ENCODE results near the gene CHST1. TPM values are rescaled to one million over a fixed set of nuclear protein-coding genes. Genes with fewer than 3 reads are reported as not detected.
A peak's percentile ranks its signal among the peaks of the same experiment; 100 is the strongest.

Gene CHST1
- total and polyA plus RNA-seq, 12 donors = 1.1 to 13.5 (median 4.4) TPM

DNA sequence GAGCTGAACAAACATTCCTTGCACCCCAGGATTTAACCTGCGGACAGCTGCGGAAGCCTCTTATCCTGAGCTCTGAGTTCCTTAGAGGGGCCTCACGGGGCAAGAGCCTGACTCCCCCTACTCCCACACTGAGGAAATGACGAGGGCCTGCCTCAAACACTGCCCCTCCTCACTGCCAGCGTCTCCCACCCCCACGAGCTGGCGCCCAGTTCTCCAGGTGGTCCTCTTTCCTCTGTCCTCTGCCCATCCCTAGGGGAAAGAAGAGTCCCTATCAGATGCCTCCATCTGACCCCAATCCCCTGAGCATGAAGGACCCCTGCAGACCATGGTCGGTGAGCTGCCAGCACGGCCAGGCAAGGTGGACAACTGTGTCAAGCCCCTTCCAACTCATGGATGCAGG is 14.3 kb downstream of the CHST1 start:
- WGBS, 4 donors = 76 to 98% (median 87%) methylated on average over 6 to 9 of the region's 9 CpGs
- TF ChIP-seq, protein P1, sequence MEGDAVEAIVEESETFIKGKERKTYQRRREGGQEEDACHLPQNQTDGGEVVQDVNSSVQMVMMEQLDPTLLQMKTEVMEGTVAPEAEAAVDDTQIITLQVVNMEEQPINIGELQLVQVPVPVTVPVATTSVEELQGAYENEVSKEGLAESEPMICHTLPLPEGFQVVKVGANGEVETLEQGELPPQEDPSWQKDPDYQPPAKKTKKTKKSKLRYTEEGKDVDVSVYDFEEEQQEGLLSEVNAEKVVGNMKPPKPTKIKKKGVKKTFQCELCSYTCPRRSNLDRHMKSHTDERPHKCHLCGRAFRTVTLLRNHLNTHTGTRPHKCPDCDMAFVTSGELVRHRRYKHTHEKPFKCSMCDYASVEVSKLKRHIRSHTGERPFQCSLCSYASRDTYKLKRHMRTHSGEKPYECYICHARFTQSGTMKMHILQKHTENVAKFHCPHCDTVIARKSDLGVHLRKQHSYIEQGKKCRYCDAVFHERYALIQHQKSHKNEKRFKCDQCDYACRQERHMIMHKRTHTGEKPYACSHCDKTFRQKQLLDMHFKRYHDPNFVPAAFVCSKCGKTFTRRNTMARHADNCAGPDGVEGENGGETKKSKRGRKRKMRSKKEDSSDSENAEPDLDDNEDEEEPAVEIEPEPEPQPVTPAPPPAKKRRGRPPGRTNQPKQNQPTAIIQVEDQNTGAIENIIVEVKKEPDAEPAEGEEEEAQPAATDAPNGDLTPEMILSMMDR (IDR thresholded peaks at IDR 0.05) = no peak
- no peak for TF ChIP-seq POLR2A (IDR thresholded peaks at IDR 0.05)
- no peak overlapping the region for H3K4me3 ChIP-seq
- intact Hi-C loops (cut with DNase I) = loop anchor here in 1 of 2 donors (10.0 kb wide), 1 partner anchor 104 kb away; no protein-coding TSS in a partner anchor
- no peak overlapping the region for H3K27ac ChIP-seq
- H3K36me3 ChIP-seq (replicated peaks in 1 of 2) = no peaks in the 10 kb centered on the region
- peaks cover 3% of the 10 kb centered on the region for H3K27me3 ChIP-seq
- no peaks in the 10 kb centered on the region for H3K9me3 ChIP-seq (replicated peaks in 1 of 3)
- no peak for DNase-seq
- peaks cover 0 to 7% of the 10 kb centered on the region in 2 donors for H3K4me1 ChIP-seq (replicated peaks in 1 of 2)

DNA sequence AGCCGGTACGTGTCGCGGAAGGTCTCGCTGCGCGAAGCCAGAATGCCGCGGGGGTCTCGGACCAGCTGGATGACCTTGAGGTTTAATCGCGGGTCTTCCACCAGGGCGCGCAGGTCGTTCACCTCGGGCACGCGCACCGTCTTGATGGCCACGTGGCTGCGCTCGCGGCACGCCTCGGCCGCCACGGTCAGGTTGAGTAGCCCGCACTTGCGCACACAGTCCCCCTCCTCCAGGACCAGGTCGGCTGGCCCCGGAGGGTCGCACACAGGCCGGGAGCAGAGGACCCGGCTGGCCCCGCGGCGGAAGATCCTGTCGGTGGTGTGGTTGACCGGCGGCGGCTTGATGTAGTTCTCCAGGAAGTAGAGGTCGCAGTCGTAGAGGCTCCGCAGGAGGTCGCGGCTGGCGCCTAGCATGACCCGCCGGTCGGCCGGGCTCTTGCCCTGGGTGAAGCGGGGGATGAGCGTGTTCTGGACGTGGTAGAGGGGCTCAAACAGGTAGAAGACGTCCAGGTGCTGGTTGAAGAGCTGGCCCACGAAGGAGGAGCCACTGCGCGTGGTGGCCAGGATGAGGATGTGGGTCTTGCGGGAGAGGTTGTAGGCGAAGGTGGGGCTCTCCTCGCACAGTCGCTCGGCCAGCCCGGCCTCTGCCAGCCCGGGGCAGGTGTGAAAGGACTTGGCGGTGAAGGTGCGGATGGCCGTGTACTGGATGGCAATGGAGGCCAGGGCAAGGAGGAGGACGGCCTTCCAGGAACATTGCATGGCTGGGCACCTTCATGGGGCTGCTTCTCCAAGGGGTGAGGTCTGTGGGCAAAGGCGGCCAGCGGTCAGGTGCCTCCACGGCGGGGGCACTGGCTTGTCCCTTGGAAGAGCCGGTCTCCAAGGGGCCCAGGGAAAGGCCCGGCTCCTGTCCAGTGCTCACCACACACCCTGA is 15.0 kb downstream of the CHST1 start:
- no peaks in the 10 kb centered on the region for H3K36me3 ChIP-seq (replicated peaks in 1 of 2)
- no peak overlapping the region for H3K27ac ChIP-seq
- DNase-seq = peak in 1 of 7 donors; percentile 36
- H3K9me3 ChIP-seq (replicated peaks in 1 of 3) = no peaks in the 10 kb centered on the region
- H3K4me1 ChIP-seq (replicated peaks in 1 of 2) = peaks cover 0 to 5% of the 10 kb centered on the region in 2 donors
- no peak for TF ChIP-seq POLR2A (IDR thresholded peaks at IDR 0.05)
- TF ChIP-seq, protein P1 (IDR thresholded peaks at IDR 0.05) = no peak
- 74 to 87% (median 77%) methylated on average over 32 to 75 of the region's 75 CpGs for WGBS, 4 donors
- H3K27me3 ChIP-seq = peaks cover 3% of the 10 kb centered on the region
- no peak overlapping the region for H3K4me3 ChIP-seq
- intact Hi-C loops (cut with DNase I) = loop anchor here in 1 of 2 donors (10.0 kb wide), 1 partner anchor 104 kb away; no protein-coding TSS in a partner anchor

DNA sequence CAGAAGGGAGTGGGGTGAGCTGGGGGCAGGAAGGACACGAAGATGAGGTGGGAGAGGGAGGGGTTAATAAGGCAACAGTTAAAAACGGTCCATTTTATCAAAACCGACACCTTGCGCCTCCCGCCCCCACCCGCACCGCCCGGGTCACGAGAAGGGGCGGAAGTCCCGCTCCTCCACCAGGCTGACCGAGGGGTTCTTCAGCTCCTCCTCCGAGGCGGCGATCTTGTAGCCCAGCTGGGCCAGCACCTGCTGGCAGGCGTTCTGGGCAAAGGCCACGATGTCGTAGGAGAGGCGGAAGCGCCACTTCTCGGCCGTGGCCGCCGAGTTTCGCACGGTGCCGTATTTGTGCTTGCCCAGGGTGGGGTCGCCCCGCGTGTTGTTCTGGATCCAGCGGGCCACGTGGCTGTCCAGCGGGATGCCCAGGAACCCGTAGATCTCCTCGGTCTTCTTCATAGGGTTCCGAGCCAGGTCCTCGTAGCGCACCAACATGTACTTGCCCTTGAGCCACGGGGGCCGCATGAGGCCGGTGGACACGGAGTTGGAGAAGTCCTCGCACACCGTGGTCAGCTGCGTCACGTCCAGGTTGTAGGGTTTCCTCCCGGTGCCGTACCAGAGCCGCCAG is 15.8 kb downstream of the CHST1 start:
- Histone ChIP-seq H3K36me3 (replicated peaks in 1 of 2) (no peaks in the 10 kb centered on the region), H3K4me1 (replicated peaks in 1 of 2) (no peaks in the 10 kb centered on the region), H3K27ac (no peak overlapping the region), H3K27me3 (peaks cover 3% of the 10 kb centered on the region), H3K4me3 (no peak overlapping the region), H3K9me3 (replicated peaks in 1 of 3) (no peaks in the 10 kb centered on the region)
- intact Hi-C loops (cut with DNase I) = loop anchor here in 1 of 2 donors (10.0 kb wide), 1 partner anchor 105 kb away; no protein-coding TSS in a partner anchor
- WGBS, 4 donors = 85 to 93% (median 85%) methylated on average over 26 to 49 of the region's 49 CpGs
- no peak for TF ChIP-seq POLR2A (IDR thresholded peaks at IDR 0.05)
- TF ChIP-seq, protein P1 (IDR thresholded peaks at IDR 0.05) = no peak
- no peak for DNase-seq

DNA sequence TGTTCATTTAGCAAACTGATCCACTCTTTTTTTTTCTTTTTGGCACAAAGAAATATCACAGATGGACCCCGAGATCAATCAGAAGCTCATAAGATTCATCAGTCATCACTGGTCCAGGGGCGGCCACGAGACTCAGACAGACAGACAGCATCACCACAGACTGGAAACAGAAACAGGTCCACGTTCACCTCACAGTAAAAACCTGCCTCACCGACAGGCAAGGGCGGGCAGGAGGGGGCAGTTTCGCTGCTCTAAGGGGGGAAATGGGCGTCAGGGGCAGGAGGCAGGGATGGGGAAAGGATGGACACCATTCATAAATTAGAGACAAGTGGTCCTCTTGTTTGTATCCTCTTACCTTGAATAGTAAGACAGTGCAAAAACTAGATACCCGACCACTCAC is 16.5 kb downstream of the CHST1 start:
- intact Hi-C loops (cut with DNase I) = no loop called here

More for the DNA sequence above, 16.5 kb downstream of the CHST1 start:
- TF ChIP-seq, protein P1 (IDR thresholded peaks at IDR 0.05) = no peak
- TF ChIP-seq POLR2A (IDR thresholded peaks at IDR 0.05) = no peak
- H3K4me1 ChIP-seq (replicated peaks in 1 of 2) = no peaks in the 10 kb centered on the region
- no peak overlapping the region for H3K27ac ChIP-seq
- no peak for DNase-seq
- H3K36me3 ChIP-seq (replicated peaks in 1 of 2) = no peaks in the 10 kb centered on the region
- H3K27me3 ChIP-seq = peaks cover 3% of the 10 kb centered on the region
- H3K9me3 ChIP-seq (replicated peaks in 1 of 3) = no peaks in the 10 kb centered on the region
- WGBS, 4 donors = 82 to 87% (median 86%) methylated on average over 9 of the region's 9 CpGs
- H3K4me3 ChIP-seq = no peak overlapping the region
